GM19043 (cell line): ENCODE data around the gene REG4.

Source experiments
- ATAC-seq: cut with Tn5 transposase; IDR thresholded peaks from one replicate; pipeline ENCODE4 v1.9.1; 2021; ENCODE audit warnings: low read depth; ENCODE audit not compliant: unreplicated experiment

REG4 gene

GRCh38 chr1:119745034-119745433, 66.2 kb downstream of the REG4 start:
- no peak for ATAC-seq

- no peak for ATAC-seq
Observed at GRCh38 chr1:119744598-119744942, 66.7 kb downstream of the REG4 start.
